OCI-LY7 (cell line): ENCODE results near the gene OSER1.

Experiments used
- EZH2phosphoT487 ChIP-seq: fragments of 200-600 bp; sonication (generic); IDR thresholded peaks from 2 replicates; pipeline ENCODE4 v1.6.1; 2018; ENCODE audit warnings: low read depth, borderline replicate concordance, mild to moderate bottlenecking, mixed run types, antibody characterized with exemption, low read length, moderate library complexity, mixed read lengths
- TF ChIP-seq, protein P1 (sequence below): fragments of 200-600 bp; sonication (generic); conservative IDR thresholded peaks from 2 replicates; pipeline ENCODE4 v1.5.1; 2014; ENCODE audit warnings: mild to moderate bottlenecking, antibody characterized with exemption, low read length, moderate library complexity, mixed read lengths

DNA sequence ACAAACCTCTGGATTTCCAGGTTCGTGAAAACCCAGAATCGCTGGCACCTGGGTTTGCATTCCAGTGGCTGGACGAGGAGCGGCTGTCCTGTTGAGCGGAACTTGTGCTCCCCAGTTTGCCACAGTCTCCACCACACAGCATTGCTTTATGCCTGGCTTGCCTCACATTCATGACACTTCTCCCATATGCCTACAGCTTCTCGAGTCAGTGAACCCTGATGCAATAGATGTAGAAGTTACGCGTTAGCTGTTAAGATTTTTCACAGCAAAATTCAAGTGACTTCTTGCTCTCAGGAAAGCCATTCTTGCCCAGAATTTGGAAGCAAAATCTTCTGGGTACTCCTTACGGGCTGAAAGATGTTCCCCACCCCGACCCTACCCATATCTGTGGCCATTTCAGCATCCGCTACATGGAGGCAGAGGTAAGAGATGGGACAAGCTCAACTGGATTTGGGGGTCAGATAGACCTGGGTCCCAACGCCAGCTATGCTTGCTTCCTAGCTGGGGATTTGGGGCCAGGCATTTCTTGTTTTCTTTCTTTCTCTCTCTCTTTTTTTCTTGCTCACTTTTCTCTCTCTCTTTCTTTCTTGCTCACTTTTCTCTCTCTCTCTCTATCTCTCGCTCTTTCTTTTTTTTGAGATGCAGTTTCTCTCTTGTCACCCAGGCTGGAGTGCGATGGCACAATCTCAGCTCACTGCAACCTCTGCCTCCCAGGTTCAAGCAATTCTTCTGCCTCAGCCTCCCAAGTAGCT is 24.2 kb upstream of the OSER1 start:
- TF ChIP-seq, protein P1, sequence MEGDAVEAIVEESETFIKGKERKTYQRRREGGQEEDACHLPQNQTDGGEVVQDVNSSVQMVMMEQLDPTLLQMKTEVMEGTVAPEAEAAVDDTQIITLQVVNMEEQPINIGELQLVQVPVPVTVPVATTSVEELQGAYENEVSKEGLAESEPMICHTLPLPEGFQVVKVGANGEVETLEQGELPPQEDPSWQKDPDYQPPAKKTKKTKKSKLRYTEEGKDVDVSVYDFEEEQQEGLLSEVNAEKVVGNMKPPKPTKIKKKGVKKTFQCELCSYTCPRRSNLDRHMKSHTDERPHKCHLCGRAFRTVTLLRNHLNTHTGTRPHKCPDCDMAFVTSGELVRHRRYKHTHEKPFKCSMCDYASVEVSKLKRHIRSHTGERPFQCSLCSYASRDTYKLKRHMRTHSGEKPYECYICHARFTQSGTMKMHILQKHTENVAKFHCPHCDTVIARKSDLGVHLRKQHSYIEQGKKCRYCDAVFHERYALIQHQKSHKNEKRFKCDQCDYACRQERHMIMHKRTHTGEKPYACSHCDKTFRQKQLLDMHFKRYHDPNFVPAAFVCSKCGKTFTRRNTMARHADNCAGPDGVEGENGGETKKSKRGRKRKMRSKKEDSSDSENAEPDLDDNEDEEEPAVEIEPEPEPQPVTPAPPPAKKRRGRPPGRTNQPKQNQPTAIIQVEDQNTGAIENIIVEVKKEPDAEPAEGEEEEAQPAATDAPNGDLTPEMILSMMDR, result no peak
- TF ChIP-seq EZH2phosphoT487, result no peak
